Motor neuron (in vitro differentiated cells): ENCODE data around the gene AHSP. TPM values are rescaled to one million over a fixed set of nuclear protein-coding genes. Genes with fewer than 3 reads are reported as not detected.
A peak's percentile ranks its signal among the peaks of the same experiment; 100 is the strongest.
"Not testable (repeated sequence)": the region's sequence is repeated elsewhere in the genome, so short reads cannot be mapped to it uniquely, and the experiment has no call there.

ENCODE experiments used
- ATAC-seq, 8 experiments: fragments of 200-7000 bp; cut with Tn5 transposase; replicated peaks in 6 of 8; 2 replicates each; pipeline ENCODE4 v1.8.0; 2021; ENCODE audit warnings: mild to moderate bottlenecking in 8 of 8, moderate library complexity in 8 of 8
- H3K27ac ChIP-seq, 2 donors: fragments of 250-450 bp; sonication (Bioruptor Pico); 2 replicates each; pipeline ENCODE4 v1.9.0; 2021; ENCODE audit warnings: antibody characterized with exemption in 2 of 2, mild to moderate bottlenecking in 2 of 2, moderate library complexity in 1 of 2
- H3K4me1 ChIP-seq, 2 donors: fragments of 250-450 bp; sonication (Bioruptor Pico); replicated peaks in 1 of 2; 2 replicates each; pipeline ENCODE4 v1.6.1; 2021; ENCODE audit warnings: antibody characterized with exemption in 2 of 2, mild to moderate bottlenecking in 2 of 2, moderate library complexity in 1 of 2
- H3K4me3 ChIP-seq, 5 donors: fragments of 250-450 bp; sonication (Bioruptor Pico); 2 replicates each; pipeline ENCODE4 v1.9.0; 2021; ENCODE audit warnings: antibody characterized with exemption in 5 of 5, mild to moderate bottlenecking in 5 of 5, moderate library complexity in 4 of 5
- WGBS, 10 experiments: fragments of 450-650 bp; shearing (Covaris generic); methylation state at CpG; one replicate each; pipeline ENCODE4 v1.0.0; 2022; 5-methylcytosine and 5-hydroxymethylcytosine counted together
- in situ Hi-C, 9 experiments: fragments of 400-800 bp; cut with MboI; loops; one replicate each; pipeline ENCODE4 v1.15.0; 2021; ENCODE audit warnings: low sequenced_read_pairs in 9 of 9, low pct_unique_long_range_greater_than_20kb in 2 of 9; ENCODE audit not compliant: unreplicated experiment in 9 of 9
- total RNA-seq, 8 experiments: library from RNA; unstranded; fragments of 300-600 nt; gene quantifications; 2 replicates each; pipeline versions ENCODE4 v1.2.3 to v1.2.4, GENCODE V29; 2022

AHSP gene
- total RNA-seq, 8 experiments from 2014 or later, result 1.3 to 2.8 (median 2.3) TPM; not detected in 5

- no CpG with 5 or more reads among the region's 6 CpGs for WGBS, 10 experiments
- not testable (repeated sequence) for ATAC-seq
- in situ Hi-C loops, result loop anchor here in 2 of 9 experiments (25.0 kb wide), 1 partner anchor 164 kb away; no protein-coding TSS in a partner anchor
Measured at GRCh38 chr16:31523768-31524167, 3.9 kb upstream of the AHSP start.

GRCh38 chr16:31525113-31525512, 2.6 kb upstream of the AHSP start:
- 36 to 100% (median 71%) methylated on average over 1 to 3 of the region's 3 CpGs; no CpG with 5 or more reads in 4 of the 10 experiments for WGBS, 10 experiments
- Histone ChIP-seq H3K4me3 (no peak overlapping the region), H3K27ac (no peak overlapping the region), H3K4me1 (peaks cover 6 to 12% of the 10 kb centered on the region in 2 donors)
- no peak for ATAC-seq
- in situ Hi-C loops, result loop anchor here in 1 of 9 experiments (25.0 kb wide), 1 partner anchor 162 kb away; no protein-coding TSS in a partner anchor

More at GRCh38 chr16:31523768-31524167, 3.9 kb upstream of the AHSP start:
- peaks cover 11 to 12% of the 10 kb centered on the region in 2 donors for H3K4me1 ChIP-seq
- H3K4me3 ChIP-seq, H3K27ac ChIP-seq: not testable (repeated sequence)

GRCh38 chr16:31528523-31529107, 915 bp downstream of the AHSP start:
- H3K4me3 ChIP-seq, result no peak overlapping the region
- peak in 2 of 8 experiments; percentile 18 to 20 for ATAC-seq
- H3K27ac ChIP-seq, result no peak overlapping the region
- 31 to 100% (median 54%) methylated on average over 1 to 9 of the region's 11 CpGs; no CpG with 5 or more reads in 3 of the 10 experiments for WGBS, 10 experiments
- H3K4me1 ChIP-seq, result peaks cover 0 to 7% of the 10 kb centered on the region in 2 donors
- in situ Hi-C loops, result loop anchor here in 1 of 9 experiments (25.0 kb wide), 1 partner anchor 159 kb away; no protein-coding TSS in a partner anchor

- in situ Hi-C loops, result loop anchor here in 1 of 9 experiments (25.0 kb wide), 1 partner anchor 158 kb away; no protein-coding TSS in a partner anchor
- H3K27ac ChIP-seq, result no peak overlapping the region
- 5 to 26% (median 13%) methylated on average over 2 to 13 of the region's 52 CpGs; no CpG with 5 or more reads in 3 of the 10 experiments for WGBS, 10 experiments
- peak in 7 of 8 experiments; percentile 23 to 77 (median 59) for ATAC-seq
- peaks cover 0 to 7% of the 10 kb centered on the region in 2 donors for H3K4me1 ChIP-seq
- H3K4me3 ChIP-seq, result peak overlapping the region in 3 of 5 donors; percentile 18 to 23 (median 19)
Measured at GRCh38 chr16:31529108-31529936, 1.6 kb downstream of the AHSP start.

- ATAC-seq, result peak in 3 of 8 experiments; percentile 25 to 51 (median 27)
- in situ Hi-C loops, result loop anchor here in 1 of 9 experiments (25.0 kb wide), 1 partner anchor 157 kb away; no protein-coding TSS in a partner anchor
- Histone ChIP-seq H3K27ac (no peak overlapping the region), H3K4me1 (peaks cover 0 to 7% of the 10 kb centered on the region in 2 donors), H3K4me3 (peak overlapping the region in 1 of 5 donors; percentile 23)
- WGBS, 10 experiments, result 13 to 100% (median 58%) methylated on average over 2 to 9 of the region's 17 CpGs; no CpG with 5 or more reads in 4 of the 10 experiments
Measured at GRCh38 chr16:31529937-31530312, 2.2 kb downstream of the AHSP start.

- in situ Hi-C loops, result loop anchor here in 1 of 9 experiments (25.0 kb wide), 1 partner anchor 157 kb away; no protein-coding TSS in a partner anchor
- 46 to 100% (median 86%) methylated on average over 1 to 5 of the region's 5 CpGs for WGBS, 10 experiments
- Histone ChIP-seq H3K4me1 (peaks cover 0 to 7% of the 10 kb centered on the region in 2 donors), H3K4me3 (no peak overlapping the region), H3K27ac (no peak overlapping the region)
- no peak for ATAC-seq
Measured at GRCh38 chr16:31530405-31530804, 2.7 kb downstream of the AHSP start.

GRCh38 chr16:31531096-31531495, 3.4 kb downstream of the AHSP start:
- Histone ChIP-seq H3K4me3 (no peak overlapping the region), H3K4me1 (peaks cover 0 to 7% of the 10 kb centered on the region in 2 donors), H3K27ac (no peak overlapping the region)
- WGBS, 10 experiments, result 14 to 100% (median 83%) methylated on average over 1 of the region's 1 CpG; no CpG with 5 or more reads in 5 of the 10 experiments
- in situ Hi-C loops, result loop anchor here in 1 of 9 experiments (25.0 kb wide), 1 partner anchor 156 kb away; no protein-coding TSS in a partner anchor
- ATAC-seq, result no peak

GRCh38 chr16:31532120-31532519, 4.4 kb downstream of the AHSP start:
- Histone ChIP-seq H3K4me1 (peaks cover 0 to 7% of the 10 kb centered on the region in 2 donors), H3K4me3 (no peak overlapping the region)
- ATAC-seq, result no peak

GRCh38 chr16:31532896-31533295, 5.2 kb downstream of the AHSP start:
- 43 to 84% (median 82%) methylated on average over 1 to 3 of the region's 4 CpGs; no CpG with 5 or more reads in 4 of the 10 experiments for WGBS, 10 experiments
- peaks cover 2 to 7% of the 10 kb centered on the region in 2 donors for H3K4me1 ChIP-seq
- ATAC-seq, result no peak
- H3K4me3 ChIP-seq, result no peak overlapping the region
- H3K27ac ChIP-seq, result no peak overlapping the region
- in situ Hi-C loops, result loop anchor here in 1 of 9 experiments (25.0 kb wide), 1 partner anchor 154 kb away; no protein-coding TSS in a partner anchor

More at GRCh38 chr16:31532120-31532519, 4.4 kb downstream of the AHSP start:
- H3K27ac ChIP-seq, result no peak overlapping the region
- WGBS, 10 experiments, result 0 to 75% (median 46%) methylated on average over 1 to 2 of the region's 2 CpGs; no CpG with 5 or more reads in 3 of the 10 experiments
- in situ Hi-C loops, result loop anchor here in 1 of 9 experiments (25.0 kb wide), 1 partner anchor 155 kb away; no protein-coding TSS in a partner anchor

- H3K27ac ChIP-seq, result no peak overlapping the region
- H3K4me1 ChIP-seq, result peaks cover 0 to 3% of the 10 kb centered on the region in 2 donors
- in situ Hi-C loops, result loop anchor here in 1 of 9 experiments (25.0 kb wide), 1 partner anchor 152 kb away; no protein-coding TSS in a partner anchor
- H3K4me3 ChIP-seq, result no peak overlapping the region
- WGBS, 10 experiments, result 48 to 81% (median 71%) methylated on average over 3 to 9 of the region's 9 CpGs; no CpG with 5 or more reads in 1 of the 10 experiments
- ATAC-seq, result no peak
Measured at GRCh38 chr16:31535737-31536136, 8.0 kb downstream of the AHSP start.

GRCh38 chr16:31536804-31537361, 9.2 kb downstream of the AHSP start:
- peak overlapping the region in 2 of 5 donors; percentile 17 to 38 for H3K4me3 ChIP-seq
- no peak for ATAC-seq
- in situ Hi-C loops, result loop anchor here in 1 of 9 experiments (25.0 kb wide), 1 partner anchor 150 kb away; no protein-coding TSS in a partner anchor
- peak overlapping the region in 1 of 2 donors; percentile 60 for H3K27ac ChIP-seq
- WGBS, 10 experiments, result 61 to 100% (median 84%) methylated on average over 1 to 9 of the region's 21 CpGs; no CpG with 5 or more reads in 2 of the 10 experiments
- peaks cover 0 to 3% of the 10 kb centered on the region in 2 donors for H3K4me1 ChIP-seq
